ENCODE measurements around the gene PDLIM4.

The PDLIM4 gene

GRCh38 chr5:132264546-132265335, 7.2 kb downstream of the PDLIM4 start:
- H3K4me3 ChIP-seq (ENCODE audit: low read length), result no peak overlapping the region
- DNase-seq (ENCODE audit: low read depth), result no peak
- no peak for TF ChIP-seq CTCF (conservative IDR thresholded peaks at IDR 0.05; ENCODE audit: low read length)

- no peak overlapping the region for H3K4me3 ChIP-seq (ENCODE audit: low read length)
- DNase-seq (ENCODE audit: low read depth), result peak; percentile 97
- TF ChIP-seq CTCF (conservative IDR thresholded peaks at IDR 0.05; ENCODE audit: low read length), result peak; percentile 26; the same call in 1 of the 2 replicates
Measured at GRCh38 chr5:132265336-132266030, 8.0 kb downstream of the PDLIM4 start.

- TF ChIP-seq CTCF (conservative IDR thresholded peaks at IDR 0.05; ENCODE audit: low read length), result no peak
- no peak overlapping the region for H3K4me3 ChIP-seq (ENCODE audit: low read length)
- DNase-seq (ENCODE audit: low read depth), result no peak
Measured at GRCh38 chr5:132266031-132266835, 8.7 kb downstream of the PDLIM4 start.

GRCh38 chr5:132266836-132267160, 9.3 kb downstream of the PDLIM4 start:
- TF ChIP-seq CTCF (conservative IDR thresholded peaks at IDR 0.05; ENCODE audit: low read length), result no peak
- DNase-seq (ENCODE audit: low read depth), result no peak
- H3K4me3 ChIP-seq (ENCODE audit: low read length), result no peak overlapping the region

GRCh38 chr5:132267166-132267739, 9.8 kb downstream of the PDLIM4 start:
- no peak for TF ChIP-seq CTCF (conservative IDR thresholded peaks at IDR 0.05; ENCODE audit: low read length)
- no peak overlapping the region for H3K4me3 ChIP-seq (ENCODE audit: low read length)
- no peak for DNase-seq (ENCODE audit: low read depth)

- no peak for DNase-seq (ENCODE audit: low read depth)
- TF ChIP-seq CTCF (conservative IDR thresholded peaks at IDR 0.05; ENCODE audit: low read length), result no peak
- no peak overlapping the region for H3K4me3 ChIP-seq (ENCODE audit: low read length)
Measured at GRCh38 chr5:132267931-132268768, 10.7 kb downstream of the PDLIM4 start.

All from AG10803 (cell line).